A549 (cell line): ENCODE measurements around the gene UTP14C. TPM values are rescaled to one million over a fixed set of nuclear protein-coding genes. Genes with fewer than 3 reads are reported as not detected.

Source experiments
- ATAC-seq, 2 experiments: fragments of 200-7000 bp in 1 of 2; fragments of >200 bp in 1 of 2; cut with Nextera tagmentation in 1 of 2; cut with Tn5 transposase in 1 of 2; 3 replicates each; pipeline versions ENCODE4 v1.8.0 to v1.9.1; 2018 to 2020; ENCODE audit warnings: mild to moderate bottlenecking in 1 of 2, moderate library complexity in 1 of 2
- CTCF ChIA-PET: fragments of 300-600 bp; sonication (Branson Sonifier 250); formaldehyde crosslinking; extraction: SDS; loops from one replicate; lab custom pipeline; 2021; ENCODE audit warnings: antibody characterized with exemption, inconsistent platforms; lab: Yijun Ruan, JAX
- POLR2A ChIA-PET: fragments of 350-600 bp; formaldehyde crosslinking; extraction: SDS; loops from one replicate; lab custom pipeline; 2021; ENCODE audit warnings: antibody characterized with exemption, inconsistent platforms; lab: Yijun Ruan, JAX
- DNase-seq, 2 experiments: peaks; one replicate each; pipeline versions ENCODE4 v3.0.0 to v3.0.0-alpha.2; 2011 to 2016; ENCODE audit warnings: low read depth in 1 of 2, low spot score in 1 of 2
- FAIRE-seq: peaks from 2 replicates; lab custom pipeline; 2011; peaks lifted over from hg19 to GRCh38; lab: Jason Lieb, UNC
- H3K27ac ChIP-seq, 2 experiments: fragments of >200 bp; sonication (Bioruptor Twin); formaldehyde crosslinking; 3 replicates each; pipeline ENCODE4 v1.5.1; 2016 to 2017
- H3K4me1 ChIP-seq: fragments of >200 bp; sonication (Bioruptor Twin); formaldehyde crosslinking; 3 replicates; pipeline ENCODE4 v1.6.1; 2016
- H3K4me2 ChIP-seq: fragments of >200 bp; sonication (Bioruptor Twin); formaldehyde crosslinking; 3 replicates; pipeline ENCODE4 v1.6.1; 2016
- H3K4me3 ChIP-seq: fragments of >200 bp; sonication (Bioruptor Twin); formaldehyde crosslinking; 3 replicates; pipeline ENCODE4 v1.5.1; 2016
- H3K9me3 ChIP-seq: fragments of >200 bp; sonication (Bioruptor Twin); formaldehyde crosslinking; 3 replicates; pipeline ENCODE4 v1.6.1; 2016
- ESRRA ChIP-seq: fragments of 150-350 bp; IDR thresholded peaks from 2 replicates; pipeline ENCODE4 v1.6.1; 2014; ENCODE audit warnings: mild to moderate bottlenecking, low read length, borderline replicate concordance
- FOSL2 ChIP-seq, 2 experiments: fragments of 450-650 bp in 1 of 2; fragments of >200 bp in 1 of 2; sonication (Bioruptor Twin) in 1 of 2; formaldehyde crosslinking; IDR thresholded peaks; 2 replicates each; pipeline versions ENCODE4 v1.5.0 to v1.6.1; 2016 to 2020; ENCODE audit warnings: mild to moderate bottlenecking in 1 of 2, moderate library complexity in 1 of 2
- GATA3 ChIP-seq: IDR thresholded peaks from 2 replicates; pipeline ENCODE4 v1.6.1; 2012; ENCODE audit warnings: borderline replicate concordance
- RAD21 ChIP-seq, 2 experiments: fragments of >200 bp in 1 of 2; sonication (Bioruptor Twin) in 1 of 2; formaldehyde crosslinking in 1 of 2; IDR thresholded peaks in 1 of 2; conservative IDR thresholded peaks in 1 of 2; 2 replicates in 1 of 2; 3 replicates in 1 of 2; pipeline ENCODE4 v1.6.1; 2012 to 2018; ENCODE audit warnings: inconsistent platforms in 1 of 2
- ZFP36 ChIP-seq: fragments of 450-650 bp; IDR thresholded peaks from 2 replicates; pipeline ENCODE4 v1.6.1; 2014; ENCODE audit warnings: borderline replicate concordance; ENCODE audit not compliant: partially characterized antibody
- ZSCAN20 ChIP-seq: fragments of 250-450 bp; sonication (Bioruptor Pico); IDR thresholded peaks from 2 replicates; pipeline ENCODE4 v1.8.0; 2022; ENCODE audit warnings: mild to moderate bottlenecking, moderate library complexity
- WGBS: methylation state at CpG from one replicate; pipeline ENCODE4 v1.1.6; 2017; ENCODE audit errors: missing lambda C conversion rate; 5-methylcytosine and 5-hydroxymethylcytosine counted together
- polyA plus RNA-seq, 4 experiments: library from polyadenylated mRNA; depleted of rRNA in 3 of 4; stranded (reverse); fragments of >200 nt; fragmentation: RNase III in 1 of 4; extraction: RNeasy Plus Mini Kit Qiagen cat#74134 plus additional on column Dnase treatment in 1 of 4; gene quantifications; 2 replicates in 3 of 4; 3 replicates in 1 of 4; pipeline ENCODE4 v1.2.3, GENCODE V29; 2011 to 2017

UTP14C gene
- polyA plus RNA-seq, 2 of the 4 experiments (the other 2 are of a cell fraction) = 8.6 to 15.1 TPM

DNA sequence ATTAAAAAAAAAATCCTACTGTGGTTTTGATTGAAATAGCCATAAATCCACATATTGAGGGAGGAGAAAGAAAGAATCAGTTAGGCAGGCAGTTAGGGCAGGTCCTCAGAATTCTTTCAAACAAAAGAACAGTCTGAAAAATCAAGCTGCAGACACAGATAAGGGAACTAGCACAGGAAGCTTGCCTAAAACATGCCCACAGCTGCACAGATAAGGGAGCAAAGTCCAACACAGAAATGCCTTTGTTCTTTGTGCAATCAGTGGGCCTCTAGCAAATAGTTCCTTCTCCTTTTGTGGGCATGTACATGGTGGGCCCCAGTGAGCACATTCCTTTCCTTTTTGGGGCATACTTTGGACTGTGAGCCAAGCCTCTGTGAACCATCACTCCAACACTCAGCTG lies 42.7 kb downstream of the UTP14C start:
- H3K4me2 ChIP-seq = no peak overlapping the region
- H3K4me3 ChIP-seq = no peak overlapping the region
- FAIRE-seq (no peak), DNase-seq (peak in 1 of 2 experiments; percentile 21)
- TF ChIP-seq RAD21 (conservative IDR thresholded peaks at IDR 0.05 in 1 of 2, IDR thresholded peaks at IDR 0.05 in 1 of 2) = no peak
- peak; percentile 99 for TF ChIP-seq ZFP36
- TF ChIP-seq, all 56 proteins: peak for 1
- CTCF ChIA-PET = no interaction called here
- Histone ChIP-seq H3K4me1 (no peaks in the 10 kb centered on the region), H3K9me3 (peaks cover 18% of the 10 kb centered on the region), H3K27ac (no peak overlapping the region)
- no peak for ATAC-seq
- POLR2A ChIA-PET = no interaction called here

DNA sequence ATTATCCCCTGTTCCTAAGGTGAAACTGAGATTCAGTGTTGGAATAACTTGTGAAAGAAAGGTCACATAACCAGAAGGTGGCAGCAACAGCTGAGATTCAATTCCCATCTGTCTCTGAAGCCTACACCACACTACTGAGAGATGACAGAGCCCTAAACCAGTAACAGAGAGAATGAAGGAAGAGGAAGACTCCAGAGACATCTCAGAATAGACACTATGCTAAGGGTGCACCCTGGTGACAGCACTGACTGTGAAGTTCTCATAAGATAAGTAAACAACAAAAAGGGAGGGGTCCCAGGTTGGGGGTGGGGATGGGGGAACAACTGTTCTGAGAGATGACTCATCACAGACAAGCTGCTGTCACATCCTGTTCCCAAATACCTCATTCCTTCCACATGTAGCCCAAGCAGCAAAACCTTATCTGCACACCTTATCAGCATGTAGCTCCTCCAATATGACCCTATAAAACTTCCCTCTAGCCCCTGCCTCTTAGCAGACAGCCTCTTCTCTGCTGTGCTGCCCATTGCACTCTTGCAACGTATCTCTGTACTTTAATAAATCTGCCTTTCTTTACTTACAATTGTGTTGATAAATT lies 46.5 kb downstream of the UTP14C start:
- no peak for ATAC-seq
- H3K4me1 ChIP-seq = no peaks in the 10 kb centered on the region
- peaks cover 19% of the 10 kb centered on the region for H3K9me3 ChIP-seq
- FAIRE-seq = no peak
- no peak overlapping the region for H3K27ac ChIP-seq
- TF ChIP-seq ESRRA (no peak), RAD21 (conservative IDR thresholded peaks at IDR 0.05 in 1 of 2, IDR thresholded peaks at IDR 0.05 in 1 of 2) (no peak), ZFP36 (no peak), GATA3 (no peak), FOSL2 (IDR thresholded peaks at IDR 0.05) (no peak), FOSL2 (CRISPR knock-in tag; IDR thresholded peaks at IDR 0.05) (no peak), ZSCAN20 (CRISPR knock-in tag) (no peak)
- WGBS = 0% methylated on average over 1 of the region's 1 CpG
- H3K4me3 ChIP-seq = no peak overlapping the region
- H3K4me2 ChIP-seq = no peak overlapping the region
- POLR2A ChIA-PET = no interaction called here
- CTCF ChIA-PET = interaction anchor here (1.1 kb wide), 2 partner anchors 28 to 37 kb away, joined by 3 read pairs; no protein-coding TSS in a partner anchor
- DNase-seq = no peak

Other genes starting within 250 kb of the UTP14C start
- 7.5 and 7.6 TPM in 2 replicates for gene DHRS12, start 220.5 kb upstream of the UTP14C start, polyA plus RNA-seq (2011; rRNA removed)
- gene DHRS12, start 220.5 kb upstream of the UTP14C start, polyA plus RNA-seq (2017; fragmentation: RNase III; extraction: RNeasy Plus Mini Kit Qiagen cat#74134 plus additional on column Dnase treatment) = 4.1 to 4.3 TPM (median 4.2 TPM) in 3 replicates
- not detected in 2 replicates for gene TMEM272, start 179.5 kb upstream of the UTP14C start, polyA plus RNA-seq (2011; rRNA removed)
- gene TMEM272, start 179.5 kb upstream of the UTP14C start, polyA plus RNA-seq (2017; fragmentation: RNase III; extraction: RNeasy Plus Mini Kit Qiagen cat#74134 plus additional on column Dnase treatment) = not detected in 3 replicates
- not detected in 2 replicates for gene CCDC70, start 162.7 kb upstream of the UTP14C start, polyA plus RNA-seq (2011; rRNA removed)
- gene CCDC70, start 162.7 kb upstream of the UTP14C start, polyA plus RNA-seq (2017; fragmentation: RNase III; extraction: RNeasy Plus Mini Kit Qiagen cat#74134 plus additional on column Dnase treatment) = not detected in 3 replicates
- gene ATP7B, start 13.2 kb upstream of the UTP14C start, polyA plus RNA-seq (2011; rRNA removed) = 3.9 and 5.6 TPM in 2 replicates
- gene ATP7B, start 13.2 kb upstream of the UTP14C start, polyA plus RNA-seq (2017; fragmentation: RNase III; extraction: RNeasy Plus Mini Kit Qiagen cat#74134 plus additional on column Dnase treatment) = 2.6 to 2.9 TPM (median 2.8 TPM) in 3 replicates
- gene ALG11, start 12.3 kb upstream of the UTP14C start, polyA plus RNA-seq (2011; rRNA removed) = 13.0 and 17.2 TPM in 2 replicates
- 16.0 to 17.4 TPM (median 16.3 TPM) in 3 replicates for gene ALG11, start 12.3 kb upstream of the UTP14C start, polyA plus RNA-seq (2017; fragmentation: RNase III; extraction: RNeasy Plus Mini Kit Qiagen cat#74134 plus additional on column Dnase treatment)
- 0.17 and 0.23 TPM in 2 replicates for gene NEK5, start 104.4 kb downstream of the UTP14C start, polyA plus RNA-seq (2011; rRNA removed)
- 0.08 to 0.16 TPM (median 0.09 TPM) in 3 replicates for gene NEK5, start 104.4 kb downstream of the UTP14C start, polyA plus RNA-seq (2017; fragmentation: RNase III; extraction: RNeasy Plus Mini Kit Qiagen cat#74134 plus additional on column Dnase treatment)
- gene NEK3, start 134.9 kb downstream of the UTP14C start, polyA plus RNA-seq (2011; rRNA removed) = 16.9 and 19.3 TPM in 2 replicates
- gene NEK3, start 134.9 kb downstream of the UTP14C start, polyA plus RNA-seq (2017; fragmentation: RNase III; extraction: RNeasy Plus Mini Kit Qiagen cat#74134 plus additional on column Dnase treatment) = 6.5 to 9.3 TPM (median 6.6 TPM) in 3 replicates